ENCODE results near the gene CHTF18. TPM values are rescaled to one million over a fixed set of nuclear protein-coding genes. Genes with fewer than 3 reads are reported as not detected.

The CHTF18 gene
- total and polyA plus RNA-seq, 4 donors = 7.5 to 17.4 (median 14.9) TPM

GRCh38 chr16:789191-789850 lies 901 bp downstream of the CHTF18 start:
- Histone ChIP-seq H3K9ac (ENCODE audit: insufficient read depth in 1 of 2, low read length in 2 of 2) (peak overlapping the region in 1 of 2 donors; percentile 25), H3K36me3 (ENCODE audit: control insufficient read depth in 4 of 4, insufficient read depth in 4 of 4, low read length in 4 of 4) (peaks cover 0 to 19% (median 2%) of the 10 kb centered on the region in 4 donors), H3K9me3 (ENCODE audit: control insufficient read depth in 4 of 4, insufficient read depth in 3 of 4, low read length in 3 of 4) (no peaks in the 10 kb centered on the region), H3K27me3 (ENCODE audit: control insufficient read depth in 3 of 3, insufficient read depth in 3 of 3, low read length in 2 of 3) (no peaks in the 10 kb centered on the region), H3K27ac (ENCODE audit: low read depth in 1 of 2, low read length in 1 of 2) (no peak overlapping the region), H3K4me1 (ENCODE audit: control insufficient read depth in 5 of 5, insufficient read depth in 5 of 5, low read length in 5 of 5) (peaks cover 0 to 19% (median 0%) of the 10 kb centered on the region in 5 donors), H3K4me3 (peak overlapping the region; percentile 75)
- DNase-seq = no peak
- no peak for TF ChIP-seq CTCF (IDR thresholded peaks at IDR 0.05; ENCODE audit: control extremely low read depth, extremely low read depth)
- WGBS, 2 donors = 71 to 83% methylated on average over 32 to 33 of the region's 33 CpGs
- ATAC-seq (ENCODE audit: insufficient read depth, low FRiP score) = no peak

GRCh38 chr16:790086-790485 lies 1.7 kb downstream of the CHTF18 start:
- no peaks in the 10 kb centered on the region for H3K27me3 ChIP-seq (ENCODE audit: control insufficient read depth in 3 of 3, insufficient read depth in 3 of 3, low read length in 2 of 3)
- H3K9me3 ChIP-seq (ENCODE audit: control insufficient read depth in 4 of 4, insufficient read depth in 3 of 4, low read length in 3 of 4) = no peaks in the 10 kb centered on the region
- no peak overlapping the region for H3K9ac ChIP-seq (ENCODE audit: insufficient read depth in 1 of 2, low read length in 2 of 2)
- no peak overlapping the region for H3K27ac ChIP-seq (ENCODE audit: low read depth in 1 of 2, low read length in 1 of 2)
- 92 to 99% methylated on average over 15 to 17 of the region's 17 CpGs for WGBS, 2 donors
- H3K4me1 ChIP-seq (ENCODE audit: control insufficient read depth in 5 of 5, insufficient read depth in 5 of 5, low read length in 5 of 5) = peaks cover 0 to 19% (median 0%) of the 10 kb centered on the region in 5 donors
- TF ChIP-seq CTCF (IDR thresholded peaks at IDR 0.05; ENCODE audit: control extremely low read depth, extremely low read depth) = no peak
- ATAC-seq (ENCODE audit: insufficient read depth, low FRiP score) (no peak), DNase-seq (no peak)
- H3K36me3 ChIP-seq (ENCODE audit: control insufficient read depth in 4 of 4, insufficient read depth in 4 of 4, low read length in 4 of 4) = peaks cover 0 to 18% (median 2%) of the 10 kb centered on the region in 4 donors
- H3K4me3 ChIP-seq = no peak overlapping the region

DNA sequence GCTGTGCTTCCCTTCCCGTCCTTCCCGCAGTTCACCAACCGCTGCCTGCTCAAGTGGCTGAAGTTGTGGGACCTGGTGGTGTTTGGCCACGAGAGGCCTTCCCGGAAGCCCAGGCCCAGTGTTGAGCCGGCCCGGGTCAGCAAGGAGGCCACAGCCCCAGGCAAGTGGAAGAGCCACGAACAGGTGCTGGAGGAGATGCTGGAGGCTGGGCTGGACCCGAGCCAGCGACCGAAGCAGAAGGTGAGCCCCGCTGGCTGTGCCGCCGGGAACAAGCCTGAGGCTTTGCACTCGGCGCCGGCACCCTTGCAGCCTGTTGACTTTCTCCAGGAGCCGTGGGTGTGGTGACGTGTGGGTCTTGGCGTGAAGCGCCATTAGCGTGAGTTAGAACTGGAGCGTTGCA lies 2.7 kb downstream of the CHTF18 start:
- no peak for TF ChIP-seq CTCF (IDR thresholded peaks at IDR 0.05; ENCODE audit: control extremely low read depth, extremely low read depth)
- whole genome bisulfite sequencing, 2 donors = 96 to 97% methylated on average over 23 of the region's 23 CpGs
- peaks cover 0 to 12% (median 2%) of the 10 kb centered on the region in 4 donors for H3K36me3 ChIP-seq (ENCODE audit: control insufficient read depth in 4 of 4, insufficient read depth in 4 of 4, low read length in 4 of 4)
- ATAC-seq (ENCODE audit: insufficient read depth, low FRiP score) (no peak), DNase-seq (no peak)
- H3K9me3 ChIP-seq (ENCODE audit: control insufficient read depth in 4 of 4, insufficient read depth in 3 of 4, low read length in 3 of 4) = no peaks in the 10 kb centered on the region
- no peaks in the 10 kb centered on the region for H3K27me3 ChIP-seq (ENCODE audit: control insufficient read depth in 3 of 3, insufficient read depth in 3 of 3, low read length in 2 of 3)
- no peak overlapping the region for H3K4me3 ChIP-seq
- H3K4me1 ChIP-seq (ENCODE audit: control insufficient read depth in 5 of 5, insufficient read depth in 5 of 5, low read length in 5 of 5) = peaks cover 0 to 19% (median 0%) of the 10 kb centered on the region in 5 donors
- H3K9ac ChIP-seq (ENCODE audit: insufficient read depth in 1 of 2, low read length in 2 of 2) = no peak overlapping the region
- H3K27ac ChIP-seq (ENCODE audit: low read depth in 1 of 2, low read length in 1 of 2) = no peak overlapping the region

All from lung (tissue), 12 donors.